SK-N-SH (cell line): ENCODE results near the gene TMCO4. TPM values are rescaled to one million over a fixed set of nuclear protein-coding genes. Genes with fewer than 3 reads are reported as not detected.

ENCODE experiments used
- CTCF ChIA-PET: fragments of 300-600, 350-600 bp; formaldehyde crosslinking; extraction: SDS; loops from one replicate; lab custom pipeline; 2021; lab: Yijun Ruan, JAX
- POLR2A ChIA-PET: fragments of 350-600 bp; sonication (Branson Sonifier 250); formaldehyde crosslinking; extraction: SDS; loops from one replicate; lab custom pipeline; 2020; ENCODE audit warnings: antibody characterized with exemption, inconsistent platforms; lab: Yijun Ruan, JAX
- DNase-seq: peaks from one replicate; pipeline ENCODE4 v3.0.0; 2012
- H2AFZ ChIP-seq: fragments of 200-600 bp; sonication (generic); 2 replicates; pipeline ENCODE4 v1.8.1; 2016; ENCODE audit warnings: antibody characterized with exemption, mild to moderate bottlenecking, low read depth
- H3F3A ChIP-seq: fragments of 200-600 bp; sonication (generic); replicated peaks from 2 replicates; pipeline ENCODE3; 2016; ENCODE audit warnings: antibody characterized with exemption, mild to moderate bottlenecking; ENCODE audit not compliant: insufficient read depth
- H3K27ac ChIP-seq, 2 experiments: fragments of 200-500 bp in 1 of 2; fragments of 200-600 bp in 1 of 2; sonication (Bioruptor generic) in 1 of 2; sonication (generic), shearing (Covaris generic) in 1 of 2; 2 replicates each; pipeline versions ENCODE4 v1.5.1 to v1.6.1; 2014 to 2016; ENCODE audit warnings: low read depth in 2 of 2, inconsistent platforms in 1 of 2, low read length in 1 of 2, mild to moderate bottlenecking in 1 of 2, mixed read lengths in 1 of 2
- H3K27me3 ChIP-seq: fragments of 200-600 bp; sonication (generic), shearing (Covaris generic); 2 replicates; pipeline ENCODE4 v1.6.1; 2016; ENCODE audit warnings: mixed run types; ENCODE audit not compliant: insufficient read depth
- H3K36me3 ChIP-seq, 2 experiments: fragments of 200-500 bp in 1 of 2; fragments of 200-600 bp in 1 of 2; sonication (Bioruptor generic) in 1 of 2; sonication (generic) in 1 of 2; replicated peaks in 1 of 2; 2 replicates each; pipeline versions ENCODE3 to v1.5.1; 2014 to 2016; ENCODE audit warnings: low read length in 1 of 2, mild to moderate bottlenecking in 1 of 2; ENCODE audit not compliant: insufficient read depth in 2 of 2, control insufficient read depth in 1 of 2
- H3K4me1 ChIP-seq, 2 experiments: fragments of 200-500 bp in 1 of 2; fragments of 200-600 bp in 1 of 2; sonication (Bioruptor generic) in 1 of 2; sonication (generic), shearing (Covaris generic) in 1 of 2; 2 replicates each; pipeline versions ENCODE4 v1.5.1 to v1.6.1; 2014 to 2016; ENCODE audit warnings: low read depth in 1 of 2, low read length in 1 of 2, mixed run types in 1 of 2; ENCODE audit not compliant: insufficient read depth in 2 of 2, control insufficient read depth in 1 of 2
- H3K4me2 ChIP-seq: fragments of 200-600 bp; sonication (generic), shearing (Covaris generic); 2 replicates; pipeline ENCODE4 v1.6.1; 2017; ENCODE audit warnings: mixed run types
- H3K4me3 ChIP-seq, 2 experiments: fragments of 200-500 bp in 1 of 2; fragments of 200-600 bp in 1 of 2; sonication (Bioruptor generic) in 1 of 2; sonication (generic), shearing (Covaris generic) in 1 of 2; 2 replicates each; pipeline versions ENCODE4 v1.5.1 to v1.8.1; 2014 to 2016; ENCODE audit warnings: low read depth in 2 of 2, inconsistent platforms in 1 of 2, low read length in 1 of 2, mild to moderate bottlenecking in 1 of 2, mixed read lengths in 1 of 2, moderate library complexity in 1 of 2
- H3K79me2 ChIP-seq: fragments of 200-600 bp; sonication (generic); 2 replicates; pipeline ENCODE4 v1.8.1; 2017; ENCODE audit warnings: mild to moderate bottlenecking; ENCODE audit not compliant: insufficient read depth
- H3K9ac ChIP-seq: fragments of 200-600 bp; sonication (generic); 2 replicates; pipeline ENCODE4 v1.6.1; 2017; ENCODE audit warnings: mixed run types
- H3K9me2 ChIP-seq: fragments of 200-600 bp; sonication (generic); 2 replicates; pipeline ENCODE4 v1.6.1; 2017; ENCODE audit warnings: mixed run types
- H3K9me3 ChIP-seq: fragments of 200-600 bp; sonication (generic); 2 replicates; pipeline ENCODE4 v1.6.1; 2017; ENCODE audit warnings: mixed run types, mild to moderate bottlenecking, moderate library complexity
- H4K20me1 ChIP-seq: fragments of 200-600 bp; sonication (generic); 2 replicates; pipeline ENCODE4 v1.6.1; 2017; ENCODE audit warnings: mild to moderate bottlenecking, mixed run types; ENCODE audit not compliant: insufficient read depth
- FOSL2 ChIP-seq: IDR thresholded peaks from 2 replicates; pipeline ENCODE4 v1.4.0; 2012; ENCODE audit warnings: low read depth, mild to moderate bottlenecking, moderate library complexity, borderline replicate concordance
- GATA2 ChIP-seq: sonication (generic); formaldehyde crosslinking; IDR thresholded peaks from 2 replicates; pipeline ENCODE4 v1.5.0; 2020; ENCODE audit warnings: mild to moderate bottlenecking, missing genetic modification reagents
- JUND ChIP-seq: IDR thresholded peaks from 2 replicates; pipeline ENCODE4 v1.4.0; 2012
- NFIC ChIP-seq: IDR thresholded peaks from 2 replicates; pipeline ENCODE4 v1.4.0; 2012; ENCODE audit warnings: borderline replicate concordance
- RCOR1 ChIP-seq: fragments of 150-350 bp; IDR thresholded peaks from 2 replicates; pipeline ENCODE4 v1.6.1; 2017; ENCODE audit warnings: antibody characterized with exemption, low read length
- RFX5 ChIP-seq: IDR thresholded peaks from 2 replicates; pipeline ENCODE4 v1.6.1; 2012; ENCODE audit warnings: mild to moderate bottlenecking, improper control_type of control experiment, low read length
- TAF1 ChIP-seq: IDR thresholded peaks from 2 replicates; pipeline ENCODE4 v1.6.1; 2012; ENCODE audit warnings: low read depth, mild to moderate bottlenecking, low read length, moderate library complexity, borderline replicate concordance
- TCF12 ChIP-seq: IDR thresholded peaks from 2 replicates; pipeline ENCODE4 v1.4.0; 2012
- TEAD4 ChIP-seq: IDR thresholded peaks from 2 replicates; pipeline ENCODE4 v1.4.0; 2012; ENCODE audit warnings: mild to moderate bottlenecking, borderline replicate concordance; ENCODE audit not compliant: insufficient read depth
- YY1 ChIP-seq: IDR thresholded peaks from 2 replicates; pipeline ENCODE4 v1.4.0; 2012; ENCODE audit warnings: low read depth, mild to moderate bottlenecking
- WGBS: methylation state at CpG from one replicate; pipeline ENCODE4 v1.1.6; 2017; ENCODE audit warnings: low lambda C conversion rate; 5-methylcytosine and 5-hydroxymethylcytosine counted together
- polyA plus RNA-seq, 3 experiments: library from polyadenylated mRNA; depleted of rRNA; stranded (reverse); fragments of >200 nt; gene quantifications; 2 replicates each; pipeline ENCODE4 v1.2.3, GENCODE V29; 2012
- TF ChIP-seq, protein P1 (sequence below): fragments of 150-350 bp; IDR thresholded peaks from 2 replicates; pipeline ENCODE4 v1.6.1; 2016; ENCODE audit warnings: mild to moderate bottlenecking, low read depth, low read length
- TF ChIP-seq, protein P2 (sequence below): IDR thresholded peaks from 2 replicates; pipeline ENCODE4 v1.4.0; 2012; ENCODE audit warnings: low read depth, borderline replicate concordance

Gene TMCO4
- polyA plus RNA-seq, 1 of the 3 experiments (the other 2 are of a cell fraction) = 4.2 TPM

DNA sequence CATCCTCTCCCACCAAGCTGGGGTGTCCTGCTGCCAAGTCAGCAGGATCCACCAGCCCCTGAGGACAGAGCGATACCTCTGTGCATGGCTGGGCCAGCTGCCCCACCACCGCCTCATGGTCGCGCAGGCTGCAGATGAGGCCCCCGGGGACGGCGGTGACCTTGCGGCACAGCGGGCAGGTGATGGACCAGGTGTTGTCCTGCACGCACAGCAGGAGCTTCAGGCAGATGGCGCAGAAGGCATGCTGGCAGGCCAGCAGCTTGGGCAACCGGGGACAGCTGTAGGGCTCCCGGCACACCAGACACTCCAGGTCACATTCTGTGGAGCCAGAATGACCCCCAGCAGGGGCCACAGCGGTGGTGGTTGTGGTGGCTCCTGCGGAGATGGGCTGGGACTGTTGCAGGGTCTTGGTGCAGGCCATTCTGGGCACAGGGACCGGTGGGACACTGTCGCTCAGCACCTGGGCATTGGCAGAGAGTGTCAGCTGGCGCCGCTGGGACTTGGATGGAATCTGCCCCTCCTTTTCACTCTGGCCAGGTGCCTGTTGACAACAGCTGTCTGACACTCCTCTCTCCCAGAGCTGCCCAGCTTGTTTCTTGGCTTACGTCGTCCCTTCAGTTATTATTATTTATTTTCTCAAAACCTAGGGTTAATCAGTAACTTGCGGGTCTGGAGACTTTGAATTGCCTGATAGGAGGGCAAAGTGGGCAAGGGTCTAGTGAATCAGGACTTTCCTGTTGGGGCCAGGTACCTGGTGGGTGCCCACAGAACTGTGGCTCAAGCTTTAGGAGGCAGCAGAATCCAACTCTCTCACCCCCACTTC lies 15.2 kb upstream of the TMCO4 start, which contains the start of gene RNF186:
RNF186 (minus strand) TSS at position 603 of the 823 bp plus-strand sequence; CDS start at position 421, 182 bp downstream.
- TF ChIP-seq TEAD4 (no peak), RCOR1 (no peak), FOSL2 (no peak), TCF12 (no peak), JUND (no peak), YY1 (no peak)
- H3K27ac ChIP-seq = no peak within 1 kb of the TSS
- no peaks in the 10 kb centered on the region for H3F3A ChIP-seq
- H3K27me3 ChIP-seq = no peaks in the 10 kb centered on the region
- H3K9ac ChIP-seq = no peak within 1 kb of the TSS
- no peak within 1 kb of the TSS for H3K4me3 ChIP-seq
- DNase-seq = no peak
- 73% methylated on average over 9 of the region's 22 CpGs for WGBS
- H2AFZ ChIP-seq = no peak within 1 kb of the TSS
- H3K4me1 ChIP-seq = no peaks in the 10 kb centered on the region; a peak in 2 of 4 replicates
- POLR2A ChIA-PET = interaction anchor here (0.6 to 0.7 kb wide), 2 partner anchors 574 to 847 kb away, joined by 3 read pairs; no protein-coding TSS in a partner anchor
- H3K36me3 ChIP-seq = no peaks in the 10 kb centered on the region
- H3K4me2 ChIP-seq = no peak within 1 kb of the TSS
- H3K79me2 ChIP-seq = no peaks in the 10 kb centered on the region
- CTCF ChIA-PET = interaction anchor here (0.7 to 2.8 kb wide), 3 partner anchors 99 to 153 kb away, joined by 3 to 8 read pairs (median 6); no protein-coding TSS in a partner anchor
- H3K9me3 ChIP-seq = no peaks in the 10 kb centered on the region
- H3K9me2 ChIP-seq = no peaks in the 10 kb centered on the region
- H4K20me1 ChIP-seq = no peaks in the 10 kb centered on the region

DNA sequence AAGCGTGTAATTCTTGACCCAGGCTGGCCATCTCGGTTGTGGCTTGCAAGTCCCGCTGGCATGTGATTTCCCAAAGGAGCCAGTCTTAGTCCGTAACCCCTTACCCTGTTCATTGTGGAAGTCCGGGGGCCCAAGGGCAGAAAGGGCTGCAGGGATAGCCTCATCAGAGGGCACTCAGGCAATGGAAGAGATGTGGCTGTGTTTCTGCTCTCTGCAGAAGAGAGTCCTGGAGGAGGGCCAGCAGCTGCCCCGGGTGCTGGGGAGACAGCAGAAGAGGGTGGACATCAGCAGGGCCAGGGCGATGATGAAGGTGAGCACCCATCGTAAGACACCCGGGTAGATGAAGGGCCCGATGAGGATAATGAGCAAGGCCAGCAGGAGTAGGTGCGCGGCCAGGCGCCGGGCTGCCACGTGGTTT lies 14.5 kb upstream of the TMCO4 start:
- no peaks in the 10 kb centered on the region for H3K36me3 ChIP-seq
- DNase-seq = no peak
- ChIA-PET POLR2A (no interaction called here), CTCF (interaction anchor here (0.7 to 2.8 kb wide), 2 partner anchors 99 to 152 kb away, joined by 3 to 8 read pairs; no protein-coding TSS in a partner anchor)
- H3K9ac ChIP-seq = no peak overlapping the region
- no peaks in the 10 kb centered on the region for H3K27me3 ChIP-seq
- TF ChIP-seq TAF1 (no peak), RFX5 (no peak), NFIC (no peak), GATA2 (no peak), YY1 (no peak)
- TF ChIP-seq, protein P1, sequence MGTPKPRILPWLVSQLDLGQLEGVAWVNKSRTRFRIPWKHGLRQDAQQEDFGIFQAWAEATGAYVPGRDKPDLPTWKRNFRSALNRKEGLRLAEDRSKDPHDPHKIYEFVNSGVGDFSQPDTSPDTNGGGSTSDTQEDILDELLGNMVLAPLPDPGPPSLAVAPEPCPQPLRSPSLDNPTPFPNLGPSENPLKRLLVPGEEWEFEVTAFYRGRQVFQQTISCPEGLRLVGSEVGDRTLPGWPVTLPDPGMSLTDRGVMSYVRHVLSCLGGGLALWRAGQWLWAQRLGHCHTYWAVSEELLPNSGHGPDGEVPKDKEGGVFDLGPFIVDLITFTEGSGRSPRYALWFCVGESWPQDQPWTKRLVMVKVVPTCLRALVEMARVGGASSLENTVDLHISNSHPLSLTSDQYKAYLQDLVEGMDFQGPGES = no peak
- TF ChIP-seq, protein P2, sequence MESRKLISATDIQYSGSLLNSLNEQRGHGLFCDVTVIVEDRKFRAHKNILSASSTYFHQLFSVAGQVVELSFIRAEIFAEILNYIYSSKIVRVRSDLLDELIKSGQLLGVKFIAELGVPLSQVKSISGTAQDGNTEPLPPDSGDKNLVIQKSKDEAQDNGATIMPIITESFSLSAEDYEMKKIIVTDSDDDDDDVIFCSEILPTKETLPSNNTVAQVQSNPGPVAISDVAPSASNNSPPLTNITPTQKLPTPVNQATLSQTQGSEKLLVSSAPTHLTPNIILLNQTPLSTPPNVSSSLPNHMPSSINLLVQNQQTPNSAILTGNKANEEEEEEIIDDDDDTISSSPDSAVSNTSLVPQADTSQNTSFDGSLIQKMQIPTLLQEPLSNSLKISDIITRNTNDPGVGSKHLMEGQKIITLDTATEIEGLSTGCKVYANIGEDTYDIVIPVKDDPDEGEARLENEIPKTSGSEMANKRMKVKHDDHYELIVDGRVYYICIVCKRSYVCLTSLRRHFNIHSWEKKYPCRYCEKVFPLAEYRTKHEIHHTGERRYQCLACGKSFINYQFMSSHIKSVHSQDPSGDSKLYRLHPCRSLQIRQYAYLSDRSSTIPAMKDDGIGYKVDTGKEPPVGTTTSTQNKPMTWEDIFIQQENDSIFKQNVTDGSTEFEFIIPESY = no peak
- no peak overlapping the region for H2AFZ ChIP-seq
- H3K4me1 ChIP-seq = no peaks in the 10 kb centered on the region; a peak in 1 of 4 replicates
- no peaks in the 10 kb centered on the region for H3K9me2 ChIP-seq
- H4K20me1 ChIP-seq = no peaks in the 10 kb centered on the region
- H3K27ac ChIP-seq = no peak overlapping the region
- no peaks in the 10 kb centered on the region for H3F3A ChIP-seq
- no peaks in the 10 kb centered on the region for H3K79me2 ChIP-seq
- no peak overlapping the region for H3K4me2 ChIP-seq
- no peak overlapping the region for H3K4me3 ChIP-seq
- 62% methylated on average over 9 of the region's 15 CpGs for WGBS
- no peaks in the 10 kb centered on the region for H3K9me3 ChIP-seq
